Common myeloid progenitor, CD34-positive (primary cell): ENCODE measurements around the gene PPM1A.

Experiments
- CTCF ChIA-PET: fragments of 350-600 bp; sonication (Branson Sonifier 250); formaldehyde crosslinking; loops from one replicate; lab custom pipeline; 2021; ENCODE audit warnings: antibody characterized with exemption; lab: Charles Lee
- POLR2A ChIA-PET: fragments of 350-600 bp; sonication (Branson Sonifier 250); formaldehyde crosslinking; loops from one replicate; lab custom pipeline; 2021; ENCODE audit warnings: antibody characterized with exemption; lab: Charles Lee
- DNase-seq, 3 donors: peaks; one replicate each; pipeline versions ENCODE4 v3.0.0 to v3.0.0-alpha.2; 2013
- H3K27ac ChIP-seq, 2 experiments: 1 replicate in 1 of 2; 2 replicates in 1 of 2; pipeline ENCODE4 v1.7.0; 2013; ENCODE audit warnings: inconsistent platforms in 2 of 2, low read length in 2 of 2, mild to moderate bottlenecking in 2 of 2, low read depth in 1 of 2, moderate library complexity in 1 of 2; ENCODE audit not compliant: severe bottlenecking in 2 of 2, insufficient read depth in 1 of 2, poor library complexity in 1 of 2
- H3K27me3 ChIP-seq, 5 experiments: replicated peaks in 2 of 5; 1 replicate in 3 of 5; 2 replicates in 2 of 5; pipeline versions ENCODE4 v1.6.1 to v1.7.0; 2013; ENCODE audit warnings: low read length in 4 of 5, mild to moderate bottlenecking in 2 of 5, moderate library complexity in 2 of 5, inconsistent platforms in 1 of 5; ENCODE audit not compliant: insufficient read depth in 5 of 5, control insufficient read depth in 4 of 5
- H3K36me3 ChIP-seq, 4 experiments: 1 replicate in 2 of 4; 2 replicates in 2 of 4; pipeline versions ENCODE4 v1.6.1 to v1.7.0; 2013; ENCODE audit warnings: low read length in 3 of 4, control low read depth in 1 of 4, mild to moderate bottlenecking in 1 of 4; ENCODE audit not compliant: control insufficient read depth in 4 of 4, insufficient read depth in 4 of 4
- H3K4me1 ChIP-seq, 4 experiments: 1 replicate in 3 of 4; 2 replicates in 1 of 4; pipeline versions ENCODE4 v1.6.1 to v1.7.1; 2013; ENCODE audit warnings: low read length in 3 of 4, mild to moderate bottlenecking in 3 of 4, control low read depth in 1 of 4, inconsistent platforms in 1 of 4, moderate library complexity in 1 of 4; ENCODE audit not compliant: control insufficient read depth in 4 of 4, insufficient read depth in 4 of 4; ENCODE audit errors: control extremely low read depth in 1 of 4
- H3K4me3 ChIP-seq, 7 experiments: 1 replicate in 4 of 7; 2 replicates in 3 of 7; pipeline versions ENCODE4 v1.5.1 to v1.7.0; 2013; ENCODE audit warnings: mild to moderate bottlenecking in 7 of 7, low read length in 6 of 7, moderate library complexity in 6 of 7, inconsistent platforms in 2 of 7, low read depth in 2 of 7, control low read depth in 1 of 7; ENCODE audit not compliant: insufficient read depth in 4 of 7, control insufficient read depth in 1 of 7; ENCODE audit errors: extremely low read depth in 1 of 7
- H3K9me3 ChIP-seq, 5 experiments: 1 replicate in 4 of 5; 2 replicates in 1 of 5; pipeline versions ENCODE4 v1.6.1 to v1.7.1; 2013; ENCODE audit warnings: low read length in 4 of 5, mild to moderate bottlenecking in 2 of 5, inconsistent platforms in 1 of 5, low read depth in 1 of 5, moderate library complexity in 1 of 5; ENCODE audit not compliant: control insufficient read depth in 4 of 5, insufficient read depth in 2 of 5; ENCODE audit errors: control extremely low read depth in 1 of 5
- WGBS: methylation state at CpG from one replicate; pipeline ENCODE4 v1.1.5; 2013; ENCODE audit not compliant: insufficient coverage; 5-methylcytosine and 5-hydroxymethylcytosine counted together

The PPM1A gene

GRCh38 chr14:60226298-60226697 lies 22.7 kb upstream of the PPM1A start:
- Histone ChIP-seq H3K36me3 (no peaks in the 10 kb centered on the region), H3K27me3 (no peaks in the 10 kb centered on the region), H3K27ac (no peak overlapping the region), H3K9me3 (no peaks in the 10 kb centered on the region), H3K4me3 (no peak overlapping the region), H3K4me1 (no peaks in the 10 kb centered on the region)
- ChIA-PET POLR2A (no interaction called here), CTCF (interaction anchor here (1.5 kb wide), 1 partner anchor 21 kb away, joined by 3 read pairs; no protein-coding TSS in a partner anchor)
- 89% methylated on average over 2 of the region's 2 CpGs for WGBS
- no peak for DNase-seq

GRCh38 chr14:60227291-60227690 lies 21.7 kb upstream of the PPM1A start:
- Histone ChIP-seq H3K4me1 (no peaks in the 10 kb centered on the region), H3K36me3 (no peaks in the 10 kb centered on the region), H3K4me3 (no peak overlapping the region), H3K9me3 (peaks cover 0 to 4% (median 0%) of the 10 kb centered on the region in 5 experiments), H3K27ac (no peak overlapping the region), H3K27me3 (no peaks in the 10 kb centered on the region)
- CTCF ChIA-PET: interaction anchor here (1.5 kb wide), 1 partner anchor 22 kb away, joined by 3 read pairs; no protein-coding TSS in a partner anchor
- no CpG with 5 or more reads among the region's 1 CpG for WGBS
- POLR2A ChIA-PET: no interaction called here
- no peak for DNase-seq

GRCh38 chr14:60229614-60230013 lies 19.4 kb upstream of the PPM1A start:
- H3K9me3 ChIP-seq: peaks cover 0 to 10% (median 0%) of the 10 kb centered on the region in 5 experiments
- H3K36me3 ChIP-seq: no peaks in the 10 kb centered on the region
- no peak overlapping the region for H3K4me3 ChIP-seq
- no peak overlapping the region for H3K27ac ChIP-seq
- POLR2A ChIA-PET: no interaction called here
- no peaks in the 10 kb centered on the region for H3K27me3 ChIP-seq
- H3K4me1 ChIP-seq: no peaks in the 10 kb centered on the region
- no peak for DNase-seq
- CTCF ChIA-PET: no interaction called here

GRCh38 chr14:60232185-60232584 lies 16.8 kb upstream of the PPM1A start:
- no peaks in the 10 kb centered on the region for H3K36me3 ChIP-seq
- H3K27me3 ChIP-seq: no peaks in the 10 kb centered on the region
- no peaks in the 10 kb centered on the region for H3K4me1 ChIP-seq
- peaks cover 0 to 10% (median 0%) of the 10 kb centered on the region in 5 experiments for H3K9me3 ChIP-seq
- CTCF ChIA-PET: no interaction called here
- H3K27ac ChIP-seq: no peak overlapping the region
- H3K4me3 ChIP-seq: no peak overlapping the region
- no CpG with 5 or more reads among the region's 1 CpG for WGBS
- POLR2A ChIA-PET: no interaction called here
- peak in 2 of 3 donors; percentile 37 to 46 for DNase-seq

GRCh38 chr14:60233251-60233650 lies 15.8 kb upstream of the PPM1A start:
- Histone ChIP-seq H3K9me3 (peaks cover 0 to 10% (median 0%) of the 10 kb centered on the region in 5 experiments), H3K4me1 (no peaks in the 10 kb centered on the region), H3K36me3 (no peaks in the 10 kb centered on the region), H3K27me3 (no peaks in the 10 kb centered on the region), H3K4me3 (no peak overlapping the region), H3K27ac (no peak overlapping the region)
- POLR2A ChIA-PET: no interaction called here
- DNase-seq: no peak
- CTCF ChIA-PET: no interaction called here
- 95% methylated on average over 2 of the region's 3 CpGs for WGBS

- ChIA-PET CTCF (interaction anchor here (1.0 kb wide), 1 partner anchor 11 kb away, joined by 3 read pairs; no protein-coding TSS in a partner anchor), POLR2A (no interaction called here)
Observed at GRCh38 chr14:60233891-60234290, 15.1 kb upstream of the PPM1A start.

GRCh38 chr14:60235440-60235839 lies 13.6 kb upstream of the PPM1A start:
- no peaks in the 10 kb centered on the region for H3K36me3 ChIP-seq
- no peaks in the 10 kb centered on the region for H3K27me3 ChIP-seq
- H3K4me1 ChIP-seq: no peaks in the 10 kb centered on the region
- H3K4me3 ChIP-seq: no peak overlapping the region
- H3K9me3 ChIP-seq: peaks cover 0 to 10% (median 0%) of the 10 kb centered on the region in 5 experiments
- WGBS: 100% methylated on average over 1 of the region's 2 CpGs
- CTCF ChIA-PET: no interaction called here
- DNase-seq: no peak
- POLR2A ChIA-PET: no interaction called here
- H3K27ac ChIP-seq: no peak overlapping the region

More at GRCh38 chr14:60233891-60234290, 15.1 kb upstream of the PPM1A start:
- Histone ChIP-seq H3K27ac (no peak overlapping the region), H3K4me3 (no peak overlapping the region), H3K27me3 (no peaks in the 10 kb centered on the region), H3K9me3 (peaks cover 0 to 10% (median 0%) of the 10 kb centered on the region in 5 experiments), H3K4me1 (no peaks in the 10 kb centered on the region), H3K36me3 (no peaks in the 10 kb centered on the region)
- no peak for DNase-seq
